ENCODE data around the gene AVPR2. TPM values are rescaled to one million over a fixed set of nuclear protein-coding genes. Genes with fewer than 3 reads are reported as not detected.

Gene AVPR2
- total RNA-seq, 2 experiments from 2014 or later: not detected

DNA sequence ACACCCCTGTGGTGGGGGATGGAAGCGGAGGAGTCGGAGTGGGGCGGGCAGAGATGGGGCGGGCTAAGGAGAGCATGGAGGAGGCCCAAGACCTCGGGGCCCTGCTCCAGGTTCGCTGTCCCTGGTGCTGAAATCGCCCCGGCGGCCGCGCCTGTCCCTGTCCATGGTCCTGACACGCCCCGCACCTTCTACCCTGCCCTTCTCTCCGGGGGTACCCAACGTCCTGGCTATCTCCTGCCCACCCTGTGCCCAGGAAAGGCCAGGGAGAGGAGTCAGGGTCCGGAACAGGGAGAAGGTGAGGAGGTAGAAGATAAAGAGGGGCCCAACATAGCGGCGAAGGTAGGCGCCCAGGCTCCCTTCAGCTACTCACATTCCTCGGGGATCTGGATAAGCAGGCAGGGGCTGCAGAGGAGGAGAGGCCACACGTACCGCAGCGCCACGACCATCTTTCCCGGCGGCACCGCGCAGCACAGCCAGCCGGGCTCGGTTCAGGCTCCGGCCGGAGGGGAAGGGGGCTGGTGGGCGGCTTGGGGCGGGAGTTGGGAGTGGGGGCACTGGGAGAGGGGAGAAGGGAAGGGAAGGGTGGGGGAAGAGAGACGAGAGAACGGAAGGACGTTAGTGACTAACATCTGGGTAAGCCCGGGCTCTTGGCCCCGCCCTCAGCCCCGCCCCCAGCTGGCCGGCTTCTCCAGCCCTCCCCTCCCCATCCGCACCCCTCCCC, 28.9 kb upstream of the AVPR2 start:
- H3K4me3 Mint-ChIP-seq: peak overlapping the region; percentile 10
- peaks cover 18% of the 10 kb centered on the region for H3K27me3 Mint-ChIP-seq
- H3K27ac Mint-ChIP-seq: no peak overlapping the region
- no peaks in the 10 kb centered on the region for H3K36me3 Mint-ChIP-seq (ENCODE audit: low read depth)
- no peaks in the 10 kb centered on the region for H3K9me3 Mint-ChIP-seq
- CTCF ChIA-PET: no interaction called here
- POLR2A ChIA-PET: no interaction called here
- DNase-seq: peak; percentile 73
- peaks cover 11% of the 10 kb centered on the region for H3K4me1 Mint-ChIP-seq

GRCh38 chrX:153876112-153876491, 28.4 kb upstream of the AVPR2 start:
- Mint-ChIP-seq H3K27me3 (peaks cover 18% of the 10 kb centered on the region), H3K9me3 (no peaks in the 10 kb centered on the region), H3K4me3 (no peak overlapping the region), H3K27ac (no peak overlapping the region), H3K36me3 (ENCODE audit: low read depth) (no peaks in the 10 kb centered on the region), H3K4me1 (peaks cover 11% of the 10 kb centered on the region)
- ChIA-PET POLR2A (no interaction called here), CTCF (no interaction called here)
- DNase-seq: no peak

DNA sequence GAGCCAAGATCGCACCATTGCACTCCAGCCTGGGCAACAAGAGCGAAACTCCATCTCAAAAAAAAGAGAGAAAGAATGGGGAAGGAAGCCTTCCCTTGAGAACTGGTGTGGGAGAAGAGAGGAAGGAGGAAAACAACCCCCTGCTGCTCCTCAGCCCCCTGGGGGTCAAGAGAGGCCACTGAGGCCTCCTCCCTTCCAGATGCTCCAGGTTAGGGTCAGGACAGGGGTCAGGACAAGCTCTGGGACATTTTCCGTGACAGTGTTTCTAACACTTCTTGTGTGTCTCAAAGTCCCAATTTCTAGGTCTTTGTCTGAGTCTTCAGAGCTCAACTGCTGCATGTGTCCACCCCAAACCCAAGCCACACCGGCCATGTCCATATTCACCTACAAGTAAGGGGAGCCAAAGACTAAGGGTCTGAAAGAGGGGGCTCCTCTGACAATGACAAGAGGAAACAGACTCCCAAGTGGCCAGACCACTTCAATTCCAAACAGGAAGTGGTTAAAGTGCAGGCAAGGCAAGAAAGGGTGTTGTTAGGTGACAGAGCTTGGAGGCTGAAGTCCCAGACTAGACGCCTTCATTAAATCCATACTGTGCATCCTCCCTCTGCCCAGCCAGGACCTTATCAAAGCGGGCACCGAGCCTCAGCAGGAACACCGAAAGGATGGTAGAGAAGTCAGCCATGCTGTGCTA, 26.8 kb upstream of the AVPR2 start:
- ChIA-PET POLR2A (interaction anchor here (1.3 kb wide), 1 partner anchor 26 kb away, joined by 3 read pairs; no protein-coding TSS in a partner anchor), CTCF (interaction anchor here (0.6 kb wide), 1 partner anchor 907 kb away, joined by 4 read pairs; no protein-coding TSS in a partner anchor)
- Mint-ChIP-seq H3K36me3 (ENCODE audit: low read depth) (no peaks in the 10 kb centered on the region), H3K27ac (no peak overlapping the region), H3K9me3 (no peaks in the 10 kb centered on the region), H3K4me1 (peaks cover 11% of the 10 kb centered on the region), H3K27me3 (peaks cover 20% of the 10 kb centered on the region), H3K4me3 (no peak overlapping the region)
- DNase-seq: no peak

- CTCF ChIA-PET: no interaction called here
These were observed 26.1 kb upstream of the AVPR2 start for GRCh38 chrX:153878345-153878744.

DNA sequence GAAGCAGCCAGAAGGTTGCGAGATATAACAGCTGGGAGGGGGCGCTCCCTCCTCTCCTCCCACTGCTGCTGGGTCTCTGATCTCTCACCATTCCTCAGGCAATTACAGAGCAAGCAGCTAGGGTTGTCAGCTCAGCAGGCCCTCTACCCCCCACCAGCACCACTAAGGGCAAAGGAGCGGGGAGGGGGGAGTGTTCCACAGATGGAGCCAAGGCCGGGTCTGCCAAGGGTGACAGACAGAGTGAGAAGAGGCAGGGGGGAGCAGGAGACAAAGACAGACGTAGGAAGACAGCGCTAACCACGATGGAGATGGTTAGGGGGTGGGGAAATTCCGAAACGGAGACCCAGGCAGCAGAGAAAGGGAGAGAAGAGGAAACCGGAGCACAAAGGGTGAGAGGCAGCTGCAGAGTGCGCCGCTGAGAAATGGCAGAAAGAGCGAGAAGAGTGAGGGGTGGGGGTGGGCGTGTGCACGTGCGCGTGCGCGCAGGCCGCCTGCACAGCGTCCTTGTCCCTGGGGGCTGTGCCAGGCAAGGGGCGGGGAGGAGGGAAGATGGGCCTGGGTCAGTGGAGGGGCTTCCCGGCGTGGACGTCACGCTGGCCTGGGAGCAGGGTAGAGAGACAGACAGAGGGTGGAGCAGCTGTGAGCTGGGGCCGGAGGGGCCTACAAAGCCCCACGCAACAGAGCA, 25.4 kb upstream of the AVPR2 start:
- ChIA-PET CTCF (no interaction called here), POLR2A (interaction anchor here (1.3 kb wide), 1 partner anchor 28 kb away, joined by 3 read pairs; no protein-coding TSS in a partner anchor)
- Mint-ChIP-seq H3K4me3 (no peak overlapping the region), H3K36me3 (ENCODE audit: low read depth) (no peaks in the 10 kb centered on the region), H3K4me1 (peaks cover 11% of the 10 kb centered on the region), H3K27me3 (peaks cover 20% of the 10 kb centered on the region), H3K9me3 (no peaks in the 10 kb centered on the region), H3K27ac (no peak overlapping the region)
- DNase-seq: no peak

More at GRCh38 chrX:153878345-153878744, 26.1 kb upstream of the AVPR2 start:
- peaks cover 20% of the 10 kb centered on the region for H3K27me3 Mint-ChIP-seq
- POLR2A ChIA-PET: interaction anchor here (1.3 kb wide), 1 partner anchor 27 kb away, joined by 3 read pairs; no protein-coding TSS in a partner anchor
- no peak overlapping the region for H3K27ac Mint-ChIP-seq
- no peak for DNase-seq
- no peak overlapping the region for H3K4me3 Mint-ChIP-seq
- H3K36me3 Mint-ChIP-seq (ENCODE audit: low read depth): no peaks in the 10 kb centered on the region
- peaks cover 11% of the 10 kb centered on the region for H3K4me1 Mint-ChIP-seq
- H3K9me3 Mint-ChIP-seq: no peaks in the 10 kb centered on the region

DNA sequence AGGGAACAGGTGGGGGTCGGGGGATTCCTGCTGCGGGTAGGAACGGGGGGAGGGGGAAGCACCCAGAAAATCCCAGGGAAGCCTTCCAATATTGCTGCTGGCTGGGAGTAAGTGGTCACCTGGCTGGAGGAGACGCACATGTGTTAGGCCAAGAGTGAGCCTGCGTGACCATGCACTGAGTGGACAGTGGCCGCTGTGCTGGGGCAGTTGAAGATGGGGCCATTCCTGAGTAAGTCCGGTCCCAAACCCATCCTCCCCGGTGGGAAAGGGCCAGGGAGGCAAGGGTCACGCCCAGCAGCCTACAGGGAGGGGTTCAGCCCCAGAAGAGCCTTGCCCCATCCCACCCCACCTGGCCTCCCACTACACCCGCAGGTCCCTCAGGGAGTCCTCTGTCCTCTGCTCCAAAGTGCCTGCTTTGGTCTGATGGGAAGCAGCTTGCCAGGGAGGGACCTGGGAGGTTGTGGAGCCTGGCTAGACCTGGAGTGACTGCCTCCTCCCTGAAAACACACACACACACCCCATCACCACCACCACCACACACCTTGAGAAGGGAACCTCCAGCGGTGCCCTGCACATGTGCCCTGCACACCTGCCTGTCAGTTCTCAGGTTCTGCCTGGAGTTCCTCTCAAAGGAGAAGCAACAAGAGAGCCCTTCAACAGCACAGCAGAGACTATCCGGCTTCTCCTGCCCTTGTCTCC, 24.6 kb upstream of the AVPR2 start:
- no peak for DNase-seq
- CTCF ChIA-PET: no interaction called here
- Mint-ChIP-seq H3K36me3 (ENCODE audit: low read depth) (no peaks in the 10 kb centered on the region), H3K4me1 (peaks cover 13% of the 10 kb centered on the region), H3K27me3 (peaks cover 23% of the 10 kb centered on the region), H3K27ac (no peak overlapping the region), H3K4me3 (no peak overlapping the region), H3K9me3 (no peaks in the 10 kb centered on the region)
- POLR2A ChIA-PET: no interaction called here

- no peak overlapping the region for H3K4me3 Mint-ChIP-seq
- no peaks in the 10 kb centered on the region for H3K36me3 Mint-ChIP-seq (ENCODE audit: low read depth)
- CTCF ChIA-PET: no interaction called here
- peaks cover 26% of the 10 kb centered on the region for H3K27me3 Mint-ChIP-seq
- no peak for DNase-seq
- peaks cover 17% of the 10 kb centered on the region for H3K4me1 Mint-ChIP-seq
- no peaks in the 10 kb centered on the region for H3K9me3 Mint-ChIP-seq
- POLR2A ChIA-PET: no interaction called here
- H3K27ac Mint-ChIP-seq: no peak overlapping the region
These were observed 24.0 kb upstream of the AVPR2 start for GRCh38 chrX:153880440-153880815.

DNA sequence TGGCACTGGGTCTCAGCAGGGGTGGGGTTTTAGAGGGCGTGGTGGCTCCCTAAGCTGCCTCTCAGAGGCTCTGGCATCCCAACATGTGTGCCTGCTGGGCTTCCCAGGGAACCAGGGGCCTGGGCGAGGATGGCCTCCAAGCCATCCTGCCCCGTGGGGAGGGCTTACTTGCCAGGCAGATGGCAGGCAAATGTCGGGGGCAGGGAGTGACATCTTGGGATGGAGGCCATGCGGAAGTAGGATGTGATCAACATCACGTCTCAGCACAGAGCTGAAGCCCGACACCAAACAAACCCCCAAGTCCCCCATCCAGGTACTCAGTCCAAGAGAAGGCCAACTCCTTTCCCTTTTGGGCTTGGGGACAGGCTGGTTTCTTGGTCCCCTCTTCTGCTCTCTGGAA, 23.2 kb upstream of the AVPR2 start:
- Mint-ChIP-seq H3K36me3 (ENCODE audit: low read depth) (no peaks in the 10 kb centered on the region), H3K9me3 (no peaks in the 10 kb centered on the region), H3K4me3 (no peak overlapping the region), H3K4me1 (peaks cover 17% of the 10 kb centered on the region), H3K27ac (no peak overlapping the region), H3K27me3 (peaks cover 26% of the 10 kb centered on the region)
- CTCF ChIA-PET: no interaction called here
- POLR2A ChIA-PET: no interaction called here
- no peak for DNase-seq

- Mint-ChIP-seq H3K36me3 (ENCODE audit: low read depth) (no peaks in the 10 kb centered on the region), H3K27ac (no peak overlapping the region), H3K4me3 (no peak overlapping the region), H3K4me1 (peaks cover 18% of the 10 kb centered on the region), H3K9me3 (no peaks in the 10 kb centered on the region), H3K27me3 (peaks cover 28% of the 10 kb centered on the region)
- no peak for DNase-seq
- ChIA-PET CTCF (no interaction called here), POLR2A (no interaction called here)
These were observed 22.4 kb upstream of the AVPR2 start for GRCh38 chrX:153882086-153882498.

DNA sequence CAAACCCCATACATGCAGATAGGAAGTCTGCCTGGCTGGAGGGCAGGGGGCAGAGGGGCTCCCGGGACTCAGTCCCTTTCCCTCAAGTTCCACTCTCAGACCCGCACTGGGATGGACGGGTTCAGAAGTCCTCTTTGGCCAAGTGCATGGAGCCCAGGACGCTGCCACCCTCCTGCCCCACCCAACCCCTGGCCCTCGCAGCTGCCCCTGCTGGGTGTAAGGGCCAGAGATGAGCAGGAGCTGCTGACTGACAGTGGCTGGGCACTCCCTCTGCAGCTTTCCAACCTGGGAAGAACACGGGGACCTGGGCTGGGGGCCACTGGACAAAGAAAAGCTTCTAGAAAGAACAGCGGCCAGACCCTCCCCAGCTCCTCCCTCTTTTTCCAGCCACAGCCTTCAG, 21.9 kb upstream of the AVPR2 start:
- CTCF ChIA-PET: no interaction called here
- POLR2A ChIA-PET: no interaction called here

DNA sequence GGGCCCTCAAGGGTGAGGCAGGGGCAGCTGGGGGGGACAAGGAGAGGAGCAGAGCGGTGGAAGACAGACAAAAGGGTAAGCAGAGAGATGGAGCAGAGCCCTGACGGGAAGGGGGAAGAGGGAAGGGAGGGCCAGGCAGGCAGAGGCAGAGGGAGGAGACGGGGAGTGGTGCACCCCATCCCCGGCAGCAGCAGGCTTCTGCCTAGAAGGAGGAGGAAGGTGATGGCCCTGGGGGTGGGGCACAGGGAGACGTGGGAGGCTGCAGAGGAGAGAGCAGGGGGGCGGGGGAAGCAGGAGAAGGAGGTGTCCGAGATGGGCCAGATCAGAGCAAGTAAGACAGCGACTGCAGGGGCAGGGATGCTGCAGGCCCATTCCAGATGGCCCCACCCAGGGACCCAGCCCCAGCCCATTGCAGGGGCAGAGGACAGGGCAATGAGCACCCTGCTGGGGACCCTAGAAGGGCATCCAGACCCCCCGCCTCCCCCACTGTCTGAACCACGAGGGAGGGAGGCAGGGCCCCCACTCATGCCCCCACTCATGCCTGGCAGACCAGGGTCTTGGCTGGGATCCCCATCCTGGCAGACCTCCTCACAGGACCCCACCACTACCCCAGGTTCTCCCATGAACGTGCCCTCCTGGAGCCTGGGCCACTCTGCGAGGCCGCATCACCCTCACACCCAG, 21.2 kb upstream of the AVPR2 start:
- no peak overlapping the region for H3K4me3 Mint-ChIP-seq
- no peaks in the 10 kb centered on the region for H3K36me3 Mint-ChIP-seq (ENCODE audit: low read depth)
- peaks cover 11% of the 10 kb centered on the region for H3K4me1 Mint-ChIP-seq
- H3K27me3 Mint-ChIP-seq: peaks cover 33% of the 10 kb centered on the region
- POLR2A ChIA-PET: no interaction called here
- CTCF ChIA-PET: no interaction called here
- no peaks in the 10 kb centered on the region for H3K9me3 Mint-ChIP-seq
- no peak overlapping the region for H3K27ac Mint-ChIP-seq
- DNase-seq: no peak

More for the DNA sequence above, 21.9 kb upstream of the AVPR2 start:
- DNase-seq: no peak
- Mint-ChIP-seq H3K27ac (no peak overlapping the region), H3K4me1 (peaks cover 18% of the 10 kb centered on the region), H3K9me3 (no peaks in the 10 kb centered on the region), H3K27me3 (peaks cover 32% of the 10 kb centered on the region), H3K36me3 (ENCODE audit: low read depth) (no peaks in the 10 kb centered on the region), H3K4me3 (no peak overlapping the region)

GRCh38 chrX:153884136-153884535, 20.3 kb upstream of the AVPR2 start:
- ChIA-PET CTCF (no interaction called here), POLR2A (no interaction called here)
- Mint-ChIP-seq H3K4me3 (no peak overlapping the region), H3K9me3 (no peaks in the 10 kb centered on the region), H3K4me1 (peaks cover 9% of the 10 kb centered on the region), H3K27ac (no peak overlapping the region), H3K27me3 (peaks cover 30% of the 10 kb centered on the region), H3K36me3 (ENCODE audit: low read depth) (no peaks in the 10 kb centered on the region)
- DNase-seq: no peak

- Mint-ChIP-seq H3K4me3 (no peak overlapping the region), H3K9me3 (no peaks in the 10 kb centered on the region), H3K36me3 (ENCODE audit: low read depth) (no peaks in the 10 kb centered on the region), H3K27me3 (peaks cover 29% of the 10 kb centered on the region), H3K4me1 (peaks cover 7% of the 10 kb centered on the region), H3K27ac (no peak overlapping the region)
- CTCF ChIA-PET: no interaction called here
- POLR2A ChIA-PET: no interaction called here
- no peak for DNase-seq
These were observed 19.9 kb upstream of the AVPR2 start for GRCh38 chrX:153884590-153884989.

Measured in activated CD4-positive, alpha-beta memory T cell treated with anti-CD3 and anti-CD28 coated beads, Interleukin-2, amount 10 ng/mL, durations not matched to agents 7 days and 5 days (primary cell).